ENCODE results near the gene MAPK1.

- TF ChIP-seq, protein P1, sequence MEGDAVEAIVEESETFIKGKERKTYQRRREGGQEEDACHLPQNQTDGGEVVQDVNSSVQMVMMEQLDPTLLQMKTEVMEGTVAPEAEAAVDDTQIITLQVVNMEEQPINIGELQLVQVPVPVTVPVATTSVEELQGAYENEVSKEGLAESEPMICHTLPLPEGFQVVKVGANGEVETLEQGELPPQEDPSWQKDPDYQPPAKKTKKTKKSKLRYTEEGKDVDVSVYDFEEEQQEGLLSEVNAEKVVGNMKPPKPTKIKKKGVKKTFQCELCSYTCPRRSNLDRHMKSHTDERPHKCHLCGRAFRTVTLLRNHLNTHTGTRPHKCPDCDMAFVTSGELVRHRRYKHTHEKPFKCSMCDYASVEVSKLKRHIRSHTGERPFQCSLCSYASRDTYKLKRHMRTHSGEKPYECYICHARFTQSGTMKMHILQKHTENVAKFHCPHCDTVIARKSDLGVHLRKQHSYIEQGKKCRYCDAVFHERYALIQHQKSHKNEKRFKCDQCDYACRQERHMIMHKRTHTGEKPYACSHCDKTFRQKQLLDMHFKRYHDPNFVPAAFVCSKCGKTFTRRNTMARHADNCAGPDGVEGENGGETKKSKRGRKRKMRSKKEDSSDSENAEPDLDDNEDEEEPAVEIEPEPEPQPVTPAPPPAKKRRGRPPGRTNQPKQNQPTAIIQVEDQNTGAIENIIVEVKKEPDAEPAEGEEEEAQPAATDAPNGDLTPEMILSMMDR (IDR thresholded peaks at IDR 0.05) = no peak
- no peak for TF ChIP-seq POLR2A (IDR thresholded peaks at IDR 0.05)
Observed at GRCh38 chr22:21857481-21857914, 9.9 kb downstream of the MAPK1 start.
